ENCODE data around the gene CHFR.

DNA sequence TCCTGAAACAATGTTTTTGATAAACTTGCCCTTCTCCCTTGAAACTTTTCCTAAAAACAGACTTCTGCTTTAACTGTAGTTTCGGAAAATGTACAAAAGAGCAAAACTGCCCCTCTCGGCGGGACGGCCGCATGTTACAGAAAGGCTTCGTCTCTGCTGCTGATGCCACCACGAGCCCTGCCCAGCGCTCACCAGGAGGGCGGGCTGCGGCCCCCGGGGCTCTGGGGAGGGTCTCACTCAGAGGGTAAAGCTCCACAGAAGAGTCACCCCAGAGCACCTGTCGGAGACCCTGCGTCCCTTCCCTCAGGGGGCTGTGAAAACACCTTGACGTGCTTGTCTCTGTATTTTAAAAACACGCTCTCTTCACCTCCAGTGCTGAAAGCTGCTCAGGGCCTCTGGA is 46.3 kb downstream of the CHFR start:
- TF ChIP-seq CTCF (IDR thresholded peaks at IDR 0.05; ENCODE audit: extremely low read depth in 1 of 2, insufficient read depth in 1 of 2, low read depth in 1 of 2, low read length in 2 of 2) = no peak
- TF ChIP-seq POLR2A (IDR thresholded peaks at IDR 0.05; ENCODE audit: low read depth, low read length) = no peak
- TF ChIP-seq GATA2 (IDR thresholded peaks at IDR 0.05; ENCODE audit: insufficient read depth, insufficient read length, low read depth, low read length) = no peak
